Neural cell (in vitro differentiated cells): ENCODE measurements around the gene GPAM.

Experiments
- EP300 ChIP-seq: fragments of 450-650 bp; conservative IDR thresholded peaks from 2 replicates; pipeline ENCODE4 v1.6.1; 2014; ENCODE audit warnings: antibody characterized with exemption, mild to moderate bottlenecking, moderate library complexity; ENCODE audit not compliant: poor library complexity, severe bottlenecking
- POLR2AphosphoS5 ChIP-seq: IDR thresholded peaks from 2 replicates; pipeline ENCODE4 v1.6.1; 2012
- REST ChIP-seq: IDR thresholded peaks from 2 replicates; pipeline ENCODE4 v1.6.1; 2012; ENCODE audit warnings: borderline replicate concordance
- SMC3 ChIP-seq: fragments of 450-650 bp; conservative IDR thresholded peaks from 2 replicates; pipeline ENCODE4 v1.6.1; 2014; ENCODE audit warnings: antibody characterized with exemption, mild to moderate bottlenecking, moderate library complexity; ENCODE audit not compliant: poor library complexity
- TF ChIP-seq, protein P1 (sequence below): fragments of 450-650 bp; IDR thresholded peaks from 2 replicates; pipeline ENCODE4 v1.5.1; 2014; ENCODE audit warnings: antibody characterized with exemption, mild to moderate bottlenecking, moderate library complexity; ENCODE audit not compliant: poor library complexity, severe bottlenecking

- TF ChIP-seq POLR2AphosphoS5, result no peak
- no peak for TF ChIP-seq SMC3
- TF ChIP-seq REST, result no peak
- TF ChIP-seq, protein P1, sequence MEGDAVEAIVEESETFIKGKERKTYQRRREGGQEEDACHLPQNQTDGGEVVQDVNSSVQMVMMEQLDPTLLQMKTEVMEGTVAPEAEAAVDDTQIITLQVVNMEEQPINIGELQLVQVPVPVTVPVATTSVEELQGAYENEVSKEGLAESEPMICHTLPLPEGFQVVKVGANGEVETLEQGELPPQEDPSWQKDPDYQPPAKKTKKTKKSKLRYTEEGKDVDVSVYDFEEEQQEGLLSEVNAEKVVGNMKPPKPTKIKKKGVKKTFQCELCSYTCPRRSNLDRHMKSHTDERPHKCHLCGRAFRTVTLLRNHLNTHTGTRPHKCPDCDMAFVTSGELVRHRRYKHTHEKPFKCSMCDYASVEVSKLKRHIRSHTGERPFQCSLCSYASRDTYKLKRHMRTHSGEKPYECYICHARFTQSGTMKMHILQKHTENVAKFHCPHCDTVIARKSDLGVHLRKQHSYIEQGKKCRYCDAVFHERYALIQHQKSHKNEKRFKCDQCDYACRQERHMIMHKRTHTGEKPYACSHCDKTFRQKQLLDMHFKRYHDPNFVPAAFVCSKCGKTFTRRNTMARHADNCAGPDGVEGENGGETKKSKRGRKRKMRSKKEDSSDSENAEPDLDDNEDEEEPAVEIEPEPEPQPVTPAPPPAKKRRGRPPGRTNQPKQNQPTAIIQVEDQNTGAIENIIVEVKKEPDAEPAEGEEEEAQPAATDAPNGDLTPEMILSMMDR, result no peak
- no peak for TF ChIP-seq EP300
These were observed 51.6 kb downstream of the GPAM start for GRCh38 chr10:112131996-112132395.
